Omental fat pad (tissue), 4 donors: ENCODE data around the gene TP53TG3E. TPM values are rescaled to one million over a fixed set of nuclear protein-coding genes. Genes with fewer than 3 reads are reported as not detected.
"Not testable (repeated sequence)": the region's sequence is repeated elsewhere in the genome, so short reads cannot be mapped to it uniquely, and the experiment has no call there.

Experiments used
- ATAC-seq: fragments of 150-250 bp; one replicate; pipeline ENCODE4 v1.9.1; 2016; ENCODE audit warnings: mild to moderate bottlenecking, moderate library complexity; ENCODE audit not compliant: low FRiP score
- DNase-seq: peaks from one replicate; pipeline ENCODE4 v3.0.0-alpha.2; 2019; ENCODE audit warnings: low spot score
- small RNA-seq: library from RNA; depleted of rRNA; stranded (forward); fragments of <200 nt; gene quantifications from one replicate; pipeline ENCODE3, GENCODE V24; 2016
- total RNA-seq, 4 donors: library from RNA; depleted of rRNA; stranded (reverse); fragments of >200 nt; gene quantifications; one replicate each; pipeline ENCODE4 v1.1.0, GENCODE V29; 2016

The TP53TG3E gene
- total RNA-seq = not detected

GRCh38 chr16:33304006-33304405, at the start of gene TP53TG3E:
Gene TP53TG3E, plus strand, starts transcription at chr16:33304306. Its CDS starts 68 bp downstream, at chr16:33304374.
- not testable (repeated sequence) for ATAC-seq

GRCh38 chr16:33336226-33337012, 32.3 kb downstream of the TP53TG3E start:
- peak; percentile 47 for DNase-seq
- peak; percentile 81 for ATAC-seq

More at GRCh38 chr16:33304006-33304405, at the start of gene TP53TG3E:
- DNase-seq = not testable (repeated sequence)

GRCh38 chr16:33337627-33338542, 33.8 kb downstream of the TP53TG3E start:
- ATAC-seq = not testable (repeated sequence)
- DNase-seq = peak; percentile 46

GRCh38 chr16:33338543-33338951, 34.4 kb downstream of the TP53TG3E start:
- DNase-seq = peak; percentile 38
- ATAC-seq = not testable (repeated sequence)

- peak; percentile 49 for DNase-seq
- ATAC-seq = peak; percentile 89
These were observed 35.3 kb downstream of the TP53TG3E start for GRCh38 chr16:33339093-33340061.

Small RNA genes within 50 kb of the gene (small RNA-seq; reads per million reads assigned to genes)
- not detected for gene AC141257.3

Other genes starting within 250 kb of the TP53TG3E start
- not detected for gene TP53TG3C, start 110.1 kb upstream of the TP53TG3E start, total RNA-seq
- gene TP53TG3B, start 56.5 kb downstream of the TP53TG3E start, total RNA-seq = not detected
- not detected for gene TP53TG3F, start 155.3 kb downstream of the TP53TG3E start, total RNA-seq